Right lobe of liver (tissue), 4 donors: ENCODE data around the gene ARAP3.

ENCODE experiments used
- POLR2A ChIP-seq: fragments of 450-650 bp; IDR thresholded peaks from one replicate; pipeline ENCODE4 v1.6.1; 2017; ENCODE audit warnings: antibody characterized with exemption, mild to moderate bottlenecking
- TF ChIP-seq, protein P1 (sequence below), 4 donors: fragments of 200-600 bp in 3 of 4; fragments of 450-650 bp in 1 of 4; IDR thresholded peaks; one replicate each; pipeline versions ENCODE4 v1.5.1 to v1.8.0; 2016 to 2022; ENCODE audit warnings: antibody characterized with exemption in 4 of 4, mild to moderate bottlenecking in 2 of 4
- donor health status: DM: no; HTN: no; CAD: no.
- donor health status: DM: no; HTN: no; CAD: no.
- donor health status: DM: no; HTN: yes; CAD: no.

DNA sequence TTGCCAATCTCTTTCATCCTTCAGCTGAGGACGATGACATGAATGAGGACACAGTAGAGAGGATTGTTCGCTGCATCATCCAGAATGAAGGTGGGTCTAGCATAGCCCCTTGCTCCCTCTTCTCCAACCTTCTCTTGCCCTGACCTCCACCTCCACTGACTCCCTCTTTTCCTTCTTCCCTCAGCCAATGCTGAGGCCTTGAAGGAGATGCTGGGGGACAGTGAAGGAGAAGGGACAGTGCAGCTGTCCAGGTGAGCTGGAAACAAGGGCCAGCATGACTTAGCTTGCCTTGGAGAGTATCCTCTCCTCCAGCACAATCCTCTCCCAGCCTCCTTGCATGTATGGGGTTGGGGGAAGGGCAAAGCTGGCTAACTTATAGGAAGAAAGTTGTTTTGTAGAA, 43.3 kb downstream of the ARAP3 start:
- TF ChIP-seq, protein P1, sequence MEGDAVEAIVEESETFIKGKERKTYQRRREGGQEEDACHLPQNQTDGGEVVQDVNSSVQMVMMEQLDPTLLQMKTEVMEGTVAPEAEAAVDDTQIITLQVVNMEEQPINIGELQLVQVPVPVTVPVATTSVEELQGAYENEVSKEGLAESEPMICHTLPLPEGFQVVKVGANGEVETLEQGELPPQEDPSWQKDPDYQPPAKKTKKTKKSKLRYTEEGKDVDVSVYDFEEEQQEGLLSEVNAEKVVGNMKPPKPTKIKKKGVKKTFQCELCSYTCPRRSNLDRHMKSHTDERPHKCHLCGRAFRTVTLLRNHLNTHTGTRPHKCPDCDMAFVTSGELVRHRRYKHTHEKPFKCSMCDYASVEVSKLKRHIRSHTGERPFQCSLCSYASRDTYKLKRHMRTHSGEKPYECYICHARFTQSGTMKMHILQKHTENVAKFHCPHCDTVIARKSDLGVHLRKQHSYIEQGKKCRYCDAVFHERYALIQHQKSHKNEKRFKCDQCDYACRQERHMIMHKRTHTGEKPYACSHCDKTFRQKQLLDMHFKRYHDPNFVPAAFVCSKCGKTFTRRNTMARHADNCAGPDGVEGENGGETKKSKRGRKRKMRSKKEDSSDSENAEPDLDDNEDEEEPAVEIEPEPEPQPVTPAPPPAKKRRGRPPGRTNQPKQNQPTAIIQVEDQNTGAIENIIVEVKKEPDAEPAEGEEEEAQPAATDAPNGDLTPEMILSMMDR (IDR thresholded peaks at IDR 0.05): no peak
- TF ChIP-seq POLR2A: no peak
